Neural cell (in vitro differentiated cells): ENCODE results near the gene NEBL. TPM values are rescaled to one million over a fixed set of nuclear protein-coding genes. Genes with fewer than 3 reads are reported as not detected.

Experiments used
- H2AFZ ChIP-seq: fragments of 200-600, 300-800 bp; sonication (generic), shearing (Covaris generic); 2 replicates; pipeline ENCODE4 v1.6.0; 2014; ENCODE audit warnings: low read depth, mild to moderate bottlenecking, antibody characterized with exemption, low read length, moderate library complexity
- H3F3A ChIP-seq: fragments of 200-600 bp; shearing (Covaris generic); 2 replicates; pipeline ENCODE4 v1.6.1; 2016; ENCODE audit warnings: mild to moderate bottlenecking, moderate library complexity, mixed read lengths, antibody characterized with exemption, low read length; ENCODE audit not compliant: insufficient read depth, poor library complexity, severe bottlenecking
- H3K27ac ChIP-seq: fragments of 200-600, 300-800 bp; sonication (generic), shearing (Covaris generic); 2 replicates; pipeline ENCODE4 v1.5.1; 2014; ENCODE audit warnings: mild to moderate bottlenecking, low read length, moderate library complexity
- H3K27me3 ChIP-seq: fragments of 300-800, 200-600 bp; sonication (generic), shearing (Covaris generic); 2 replicates; pipeline ENCODE4 v1.6.0; 2014; ENCODE audit warnings: mild to moderate bottlenecking, low read depth, low read length, moderate library complexity; ENCODE audit not compliant: insufficient read depth
- H3K36me3 ChIP-seq: fragments of 300-800, 200-600 bp; sonication (generic), shearing (Covaris generic); 2 replicates; pipeline ENCODE4 v1.5.1; 2014; ENCODE audit warnings: mild to moderate bottlenecking, antibody characterized with exemption, low read length, moderate library complexity; ENCODE audit not compliant: insufficient read depth
- H3K4me2 ChIP-seq: fragments of 300-800, 200-600 bp; sonication (generic), shearing (Covaris generic); 2 replicates; pipeline ENCODE4 v1.6.0; 2014; ENCODE audit warnings: mild to moderate bottlenecking, low read length
- H3K4me3 ChIP-seq: fragments of 300-800, 200-600 bp; sonication (generic), shearing (Covaris generic); 2 replicates; pipeline ENCODE4 v1.5.1; 2014; ENCODE audit warnings: mild to moderate bottlenecking, low read length, moderate library complexity
- H3K79me2 ChIP-seq: fragments of 200-600 bp; shearing (Covaris generic); replicated peaks from 2 replicates; pipeline ENCODE4 v1.6.0; 2014; ENCODE audit warnings: mild to moderate bottlenecking, low read length, moderate library complexity; ENCODE audit not compliant: insufficient read depth
- H3K9ac ChIP-seq: fragments of 300-800, 200-600 bp; sonication (generic), shearing (Covaris generic); 2 replicates; pipeline ENCODE4 v1.6.1; 2016; ENCODE audit warnings: mild to moderate bottlenecking, low read length, mixed read lengths
- H3K9me2 ChIP-seq: fragments of 200-600 bp; shearing (Covaris generic); 2 replicates; pipeline ENCODE4 v1.6.1; 2016; ENCODE audit warnings: mild to moderate bottlenecking, low read length, mixed read lengths; ENCODE audit not compliant: insufficient read depth
- H3K9me3 ChIP-seq: fragments of 200-600, 300-800 bp; sonication (generic), shearing (Covaris generic); 2 replicates; pipeline ENCODE4 v1.6.1; 2016; ENCODE audit warnings: mild to moderate bottlenecking, mixed run types, low read length, moderate library complexity, mixed read lengths
- H4K20me1 ChIP-seq: fragments of 200-600 bp; shearing (Covaris generic); 2 replicates; pipeline ENCODE4 v1.6.1; 2016; ENCODE audit warnings: mild to moderate bottlenecking, mixed run types; ENCODE audit not compliant: insufficient read depth
- CTCF ChIP-seq: fragments of 450-650 bp; IDR thresholded peaks from 2 replicates; pipeline ENCODE4 v1.5.1; 2014; ENCODE audit warnings: antibody characterized with exemption, mild to moderate bottlenecking, moderate library complexity; ENCODE audit not compliant: poor library complexity, severe bottlenecking
- EP300 ChIP-seq: fragments of 450-650 bp; conservative IDR thresholded peaks from 2 replicates; pipeline ENCODE4 v1.6.1; 2014; ENCODE audit warnings: antibody characterized with exemption, mild to moderate bottlenecking, moderate library complexity; ENCODE audit not compliant: poor library complexity, severe bottlenecking
- EZH2 ChIP-seq: fragments of 200-600, 300-800 bp; shearing (Covaris generic), sonication (generic); IDR thresholded peaks from 2 replicates; pipeline ENCODE4 v1.6.1; 2014; ENCODE audit warnings: antibody characterized with exemption, low read length, borderline replicate concordance, mild to moderate bottlenecking; ENCODE audit not compliant: insufficient read depth, poor library complexity, severe bottlenecking
- MXI1 ChIP-seq: fragments of 450-650 bp; conservative IDR thresholded peaks from 2 replicates; pipeline ENCODE4 v1.6.1; 2014; ENCODE audit warnings: antibody characterized with exemption, mild to moderate bottlenecking; ENCODE audit not compliant: poor library complexity, severe bottlenecking
- POLR2AphosphoS5 ChIP-seq: IDR thresholded peaks from 2 replicates; pipeline ENCODE4 v1.6.1; 2012
- RAD21 ChIP-seq: fragments of 450-650 bp; conservative IDR thresholded peaks from 2 replicates; pipeline ENCODE4 v1.6.1; 2014; ENCODE audit warnings: antibody characterized with exemption, mild to moderate bottlenecking, moderate library complexity
- SMC3 ChIP-seq: fragments of 450-650 bp; conservative IDR thresholded peaks from 2 replicates; pipeline ENCODE4 v1.6.1; 2014; ENCODE audit warnings: antibody characterized with exemption, mild to moderate bottlenecking, moderate library complexity; ENCODE audit not compliant: poor library complexity
- TAF1 ChIP-seq: IDR thresholded peaks from 2 replicates; pipeline ENCODE4 v1.6.1; 2012; ENCODE audit warnings: low read depth
- polyA plus RNA-seq: library from polyadenylated mRNA; depleted of rRNA; stranded (reverse); fragments of >200 nt; gene quantifications from 2 replicates; pipeline ENCODE4 v1.2.3, GENCODE V29; 2014
- TF ChIP-seq, protein P1 (sequence below): IDR thresholded peaks from 2 replicates; pipeline ENCODE4 v1.6.1; 2012; ENCODE audit warnings: borderline replicate concordance

Gene NEBL
- polyA plus RNA-seq, 1 donor from 2014 or later, result 16.3 TPM

DNA sequence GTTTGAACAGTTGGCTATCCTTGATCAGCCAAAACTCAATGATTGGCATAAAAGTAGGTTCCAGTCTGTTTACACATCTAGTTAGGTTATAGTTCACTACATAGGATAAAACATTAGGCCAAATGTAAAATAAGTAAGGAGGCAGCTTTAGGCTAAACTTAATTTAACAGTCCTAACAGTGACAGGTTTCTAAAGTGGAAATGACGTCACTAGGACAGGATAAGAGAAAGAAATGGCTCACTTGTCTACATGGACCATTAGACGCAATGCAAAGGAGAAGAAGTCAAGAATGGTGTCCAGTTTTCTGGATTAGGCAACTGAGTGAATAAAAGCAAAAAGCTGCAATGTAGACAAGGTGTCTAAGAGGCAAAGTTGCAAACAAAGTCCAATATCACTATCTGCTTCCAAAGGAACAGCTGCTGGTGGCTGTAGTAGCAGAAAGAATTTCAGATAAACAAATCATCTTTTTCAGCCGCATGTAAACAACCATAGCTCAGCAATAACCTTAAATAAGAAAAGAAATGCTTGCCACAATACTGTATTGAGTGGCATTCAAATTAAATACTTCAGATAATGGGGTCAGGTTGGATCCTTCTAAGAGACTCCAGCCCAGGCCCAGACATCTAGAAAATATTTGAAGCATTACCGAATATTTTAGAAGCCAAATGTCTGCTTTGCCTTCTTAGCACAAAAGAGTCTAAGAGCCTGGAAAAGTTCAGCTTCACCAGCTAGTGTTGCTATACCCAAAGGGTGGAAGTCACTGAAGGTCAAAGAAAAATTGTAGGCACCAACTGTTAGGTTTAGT lies 154.2 kb downstream of the NEBL start:
- Histone ChIP-seq H3K79me2 (no peaks in the 10 kb centered on the region), H3K9ac (no peak overlapping the region), H3K4me3 (no peak overlapping the region), H3K4me2 (no peak overlapping the region), H3F3A (no peaks in the 10 kb centered on the region), H2AFZ (no peak overlapping the region), H3K27me3 (no peaks in the 10 kb centered on the region), H3K36me3 (no peaks in the 10 kb centered on the region), H3K9me2 (no peaks in the 10 kb centered on the region), H3K27ac (no peak overlapping the region), H4K20me1 (no peaks in the 10 kb centered on the region), H3K9me3 (no peaks in the 10 kb centered on the region)
- TF ChIP-seq EP300 (no peak), EZH2 (no peak), MXI1 (no peak), RAD21 (no peak), POLR2AphosphoS5 (no peak), SMC3 (no peak), CTCF (no peak), TAF1 (no peak)
- TF ChIP-seq, protein P1, sequence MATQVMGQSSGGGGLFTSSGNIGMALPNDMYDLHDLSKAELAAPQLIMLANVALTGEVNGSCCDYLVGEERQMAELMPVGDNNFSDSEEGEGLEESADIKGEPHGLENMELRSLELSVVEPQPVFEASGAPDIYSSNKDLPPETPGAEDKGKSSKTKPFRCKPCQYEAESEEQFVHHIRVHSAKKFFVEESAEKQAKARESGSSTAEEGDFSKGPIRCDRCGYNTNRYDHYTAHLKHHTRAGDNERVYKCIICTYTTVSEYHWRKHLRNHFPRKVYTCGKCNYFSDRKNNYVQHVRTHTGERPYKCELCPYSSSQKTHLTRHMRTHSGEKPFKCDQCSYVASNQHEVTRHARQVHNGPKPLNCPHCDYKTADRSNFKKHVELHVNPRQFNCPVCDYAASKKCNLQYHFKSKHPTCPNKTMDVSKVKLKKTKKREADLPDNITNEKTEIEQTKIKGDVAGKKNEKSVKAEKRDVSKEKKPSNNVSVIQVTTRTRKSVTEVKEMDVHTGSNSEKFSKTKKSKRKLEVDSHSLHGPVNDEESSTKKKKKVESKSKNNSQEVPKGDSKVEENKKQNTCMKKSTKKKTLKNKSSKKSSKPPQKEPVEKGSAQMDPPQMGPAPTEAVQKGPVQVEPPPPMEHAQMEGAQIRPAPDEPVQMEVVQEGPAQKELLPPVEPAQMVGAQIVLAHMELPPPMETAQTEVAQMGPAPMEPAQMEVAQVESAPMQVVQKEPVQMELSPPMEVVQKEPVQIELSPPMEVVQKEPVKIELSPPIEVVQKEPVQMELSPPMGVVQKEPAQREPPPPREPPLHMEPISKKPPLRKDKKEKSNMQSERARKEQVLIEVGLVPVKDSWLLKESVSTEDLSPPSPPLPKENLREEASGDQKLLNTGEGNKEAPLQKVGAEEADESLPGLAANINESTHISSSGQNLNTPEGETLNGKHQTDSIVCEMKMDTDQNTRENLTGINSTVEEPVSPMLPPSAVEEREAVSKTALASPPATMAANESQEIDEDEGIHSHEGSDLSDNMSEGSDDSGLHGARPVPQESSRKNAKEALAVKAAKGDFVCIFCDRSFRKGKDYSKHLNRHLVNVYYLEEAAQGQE, result no peak

- Histone ChIP-seq H3K9me3 (no peaks in the 10 kb centered on the region), H3F3A (no peaks in the 10 kb centered on the region), H3K36me3 (no peaks in the 10 kb centered on the region), H3K9me2 (no peaks in the 10 kb centered on the region), H3K9ac (no peak overlapping the region), H4K20me1 (no peaks in the 10 kb centered on the region), H3K27me3 (no peaks in the 10 kb centered on the region), H3K27ac (no peak overlapping the region), H2AFZ (no peak overlapping the region), H3K79me2 (no peaks in the 10 kb centered on the region), H3K4me2 (no peak overlapping the region), H3K4me3 (no peak overlapping the region)
- no peak for TF ChIP-seq EZH2
- no peak for TF ChIP-seq TAF1
- no peak for TF ChIP-seq POLR2AphosphoS5
- no peak for TF ChIP-seq RAD21
Measured at GRCh38 chr10:20740120-20740519, 157.0 kb downstream of the NEBL start.
